Measurements from ENCODE around the gene UBE2C.
A peak's percentile ranks its signal among the peaks of the same experiment; 100 is the strongest.

Gene UBE2C

GRCh38 chr20:45861221-45862075 is 49.0 kb downstream of the UBE2C start:
- peak; percentile 86 for DNase-seq

DNA sequence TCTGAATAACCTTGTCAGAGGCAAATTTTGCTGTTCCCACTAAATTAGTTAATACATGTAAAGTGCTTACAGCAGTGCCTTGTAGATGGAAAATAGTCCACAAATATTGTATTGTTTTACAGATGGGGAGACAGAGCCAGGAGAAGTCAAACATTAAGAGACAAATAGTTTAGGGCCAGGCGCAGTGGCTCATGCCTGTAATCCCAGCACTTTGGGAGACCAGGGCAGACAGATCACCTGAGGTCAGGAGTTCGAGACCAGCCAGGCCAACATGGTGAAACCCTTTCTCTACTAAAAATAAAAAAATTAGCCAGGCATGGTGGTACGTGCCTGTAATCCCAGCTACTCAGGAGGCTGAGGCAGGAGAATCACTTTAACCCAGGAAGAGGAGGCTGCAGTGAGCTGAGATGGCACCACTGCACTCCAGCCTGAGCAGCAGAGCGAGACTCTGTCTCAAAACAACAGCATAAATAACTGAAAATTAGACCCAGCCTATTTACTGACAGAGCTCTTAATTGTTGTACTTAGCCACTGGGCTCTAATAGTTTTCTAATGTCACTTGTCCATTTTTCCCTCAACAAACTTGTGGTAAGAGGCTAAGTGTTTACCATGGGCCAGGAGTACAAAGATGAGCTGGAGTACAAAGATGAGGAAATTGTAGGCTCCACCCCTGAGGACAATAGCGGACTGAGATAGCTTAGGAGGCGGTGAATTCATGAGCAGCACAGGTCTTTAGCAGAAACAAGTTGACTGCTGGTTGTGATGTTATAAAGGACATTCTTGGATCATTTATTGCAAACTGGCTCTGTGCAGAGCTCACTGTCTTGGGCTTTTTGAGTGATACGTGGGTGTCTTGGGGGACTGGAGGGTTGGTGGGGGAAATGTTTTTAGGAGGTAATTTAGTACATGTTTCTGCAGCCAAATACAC is 51.4 kb downstream of the UBE2C start:
- DNase-seq = no peak

GRCh38 chr20:45866454-45866853 is 54.0 kb downstream of the UBE2C start:
- no peak for DNase-seq
